Testis (tissue), 3 donors: ENCODE data around the gene SCLY. TPM values are rescaled to one million over a fixed set of nuclear protein-coding genes. Genes with fewer than 3 reads are reported as not detected.

Source experiments
- DNase-seq: peaks from one replicate; pipeline ENCODE4 v3.0.0-alpha.2; 2019
- H3K27ac ChIP-seq, 2 donors: fragments of 200-600 bp; sonication (generic); one replicate each; pipeline ENCODE4 v1.5.1; 2019
- H3K27me3 ChIP-seq: fragments of 200-600 bp; sonication (generic); one replicate; pipeline ENCODE4 v1.5.1; 2019
- H3K36me3 ChIP-seq: fragments of 200-600 bp; sonication (generic); one replicate; pipeline ENCODE4 v1.5.1; 2017; ENCODE audit warnings: low read depth; ENCODE audit errors: missing control alignments
- H3K4me1 ChIP-seq: fragments of 200-600 bp; sonication (generic); one replicate; pipeline ENCODE4 v1.5.1; 2019
- H3K4me3 ChIP-seq, 2 donors: fragments of 200-600 bp; sonication (generic); one replicate each; pipeline ENCODE4 v1.5.1; 2017 to 2019
- H3K9me3 ChIP-seq: fragments of 200-600 bp; sonication (generic); one replicate; pipeline ENCODE4 v1.5.1; 2017
- CTCF ChIP-seq, 3 experiments: fragments of 450-650 bp in 2 of 3; fragments of 200-600 bp in 1 of 3; sonication (generic) in 1 of 3; IDR thresholded peaks; one replicate each; pipeline ENCODE4 v1.5.1; 2016 to 2019; ENCODE audit warnings: antibody characterized with exemption in 3 of 3, mild to moderate bottlenecking in 2 of 3, moderate library complexity in 1 of 3
- POLR2A ChIP-seq: fragments of 450-650 bp; IDR thresholded peaks from one replicate; pipeline ENCODE4 v1.6.1; 2017; ENCODE audit warnings: antibody characterized with exemption, mild to moderate bottlenecking, moderate library complexity
- WGBS, 2 donors: methylation state at CpG; one replicate each; pipeline ENCODE4 v1.1.5; 2018; 5-methylcytosine and 5-hydroxymethylcytosine counted together
- intact Hi-C: fragments of 100-400 bp; cut with DNase I; formaldehyde crosslinking; loops from one replicate; pipeline ENCODE4 v1.15.1; 2023; ENCODE audit warnings: low total_unique reads
- polyA plus RNA-seq: library from polyadenylated mRNA; stranded (reverse); fragments of 350-450 nt; fragmentation: Illumina TruSeq; extraction: RNeasy Lipid Tissue Mini Kit (QIAGEN cat#74804); gene quantifications from one replicate; pipeline ENCODE4 v1.2.3, GENCODE V29; 2014; ENCODE audit warnings: low read depth, low replicate concordance; ENCODE audit not compliant: insufficient read depth
- total RNA-seq, 2 donors: library from RNA; depleted of rRNA; stranded (reverse); fragments of >200 nt; gene quantifications; one replicate each; pipeline ENCODE4 v1.2.3, GENCODE V29; 2016

Gene SCLY
- total and polyA plus RNA-seq, 3 donors from 2014 or later, result 19.6 to 40.2 (median 24.6) TPM

GRCh38 chr2:238081561-238081960, 20.8 kb downstream of the SCLY start:
- Histone ChIP-seq H3K4me3 (no peak overlapping the region), H3K36me3 (no peaks in the 10 kb centered on the region), H3K4me1 (no peaks in the 10 kb centered on the region), H3K27ac (no peak overlapping the region), H3K9me3 (no peaks in the 10 kb centered on the region), H3K27me3 (no peaks in the 10 kb centered on the region)
- TF ChIP-seq CTCF (IDR thresholded peaks at IDR 0.05), result no peak
- TF ChIP-seq POLR2A, result no peak
- intact Hi-C loops, result no loop called here
- no peak for DNase-seq
- 95 to 96% methylated on average over 16 of the region's 16 CpGs for WGBS, 2 donors

- H3K4me3 ChIP-seq, result no peak overlapping the region
- no peak overlapping the region for H3K27ac ChIP-seq
- no peaks in the 10 kb centered on the region for H3K36me3 ChIP-seq
- intact Hi-C loops, result no loop called here
- H3K27me3 ChIP-seq, result no peaks in the 10 kb centered on the region
- DNase-seq, result no peak
- H3K9me3 ChIP-seq, result no peaks in the 10 kb centered on the region
- WGBS, 2 donors, result 95 to 96% methylated on average over 16 to 17 of the region's 17 CpGs
- no peaks in the 10 kb centered on the region for H3K4me1 ChIP-seq
- TF ChIP-seq CTCF (IDR thresholded peaks at IDR 0.05), result no peak
- TF ChIP-seq POLR2A, result no peak
These were observed 21.4 kb downstream of the SCLY start for GRCh38 chr2:238082151-238082550.

- H3K27ac ChIP-seq, result no peak overlapping the region
- intact Hi-C loops, result no loop called here
- no peaks in the 10 kb centered on the region for H3K36me3 ChIP-seq
- H3K4me3 ChIP-seq, result no peak overlapping the region
- TF ChIP-seq CTCF (IDR thresholded peaks at IDR 0.05) (no peak), POLR2A (no peak)
- no peak for DNase-seq
- WGBS, 2 donors, result 82 to 97% methylated on average over 7 of the region's 7 CpGs
- H3K27me3 ChIP-seq, result no peaks in the 10 kb centered on the region
- H3K9me3 ChIP-seq, result no peaks in the 10 kb centered on the region
- no peaks in the 10 kb centered on the region for H3K4me1 ChIP-seq
These were observed 22.0 kb downstream of the SCLY start for GRCh38 chr2:238082827-238083226.

- intact Hi-C loops, result no loop called here
- WGBS, 2 donors, result 79 to 100% methylated on average over 1 to 5 of the region's 5 CpGs
- H3K27me3 ChIP-seq, result no peaks in the 10 kb centered on the region
- TF ChIP-seq POLR2A, result no peak
- TF ChIP-seq CTCF (IDR thresholded peaks at IDR 0.05), result no peak
- DNase-seq, result no peak
- H3K36me3 ChIP-seq, result no peaks in the 10 kb centered on the region
- no peaks in the 10 kb centered on the region for H3K9me3 ChIP-seq
- H3K27ac ChIP-seq, result no peak overlapping the region
- no peak overlapping the region for H3K4me3 ChIP-seq
- no peaks in the 10 kb centered on the region for H3K4me1 ChIP-seq
These were observed 23.1 kb downstream of the SCLY start for GRCh38 chr2:238083919-238084318.

GRCh38 chr2:238084761-238085160, 24.0 kb downstream of the SCLY start:
- Histone ChIP-seq H3K27ac (no peak overlapping the region), H3K4me3 (no peak overlapping the region), H3K9me3 (no peaks in the 10 kb centered on the region), H3K27me3 (no peaks in the 10 kb centered on the region), H3K36me3 (no peaks in the 10 kb centered on the region), H3K4me1 (no peaks in the 10 kb centered on the region)
- intact Hi-C loops, result no loop called here
- DNase-seq, result no peak
- 87 to 93% methylated on average over 7 of the region's 7 CpGs for WGBS, 2 donors
- TF ChIP-seq CTCF (IDR thresholded peaks at IDR 0.05) (no peak), POLR2A (no peak)
